HUES48 (cell line): ENCODE data around the gene SPDYE4.

Experiments used
- H3K27ac ChIP-seq: one replicate; pipeline ENCODE4 v1.7.0; 2013; ENCODE audit warnings: low read depth, low read length, inconsistent platforms
- H3K27me3 ChIP-seq: 2 replicates; pipeline ENCODE4 v1.6.1; 2013; ENCODE audit warnings: mild to moderate bottlenecking, low read length; ENCODE audit not compliant: control insufficient read depth, insufficient read depth
- H3K36me3 ChIP-seq: 2 replicates; pipeline ENCODE4 v1.6.1; 2013; ENCODE audit warnings: low read length; ENCODE audit not compliant: control insufficient read depth, insufficient read depth
- H3K4me1 ChIP-seq: 2 replicates; pipeline ENCODE4 v1.6.1; 2013; ENCODE audit warnings: mild to moderate bottlenecking, low read length; ENCODE audit not compliant: control insufficient read depth, insufficient read depth
- H3K4me3 ChIP-seq: 2 replicates; pipeline ENCODE4 v1.5.1; 2013; ENCODE audit warnings: mild to moderate bottlenecking, low read depth, low read length
- H3K9ac ChIP-seq: 2 replicates; pipeline ENCODE4 v1.6.1; 2013; ENCODE audit warnings: mild to moderate bottlenecking, low read depth, low read length, moderate library complexity
- H3K9me3 ChIP-seq: 2 replicates; pipeline ENCODE4 v1.6.1; 2013; ENCODE audit warnings: low read length; ENCODE audit not compliant: control insufficient read depth, insufficient read depth

SPDYE4 gene

DNA sequence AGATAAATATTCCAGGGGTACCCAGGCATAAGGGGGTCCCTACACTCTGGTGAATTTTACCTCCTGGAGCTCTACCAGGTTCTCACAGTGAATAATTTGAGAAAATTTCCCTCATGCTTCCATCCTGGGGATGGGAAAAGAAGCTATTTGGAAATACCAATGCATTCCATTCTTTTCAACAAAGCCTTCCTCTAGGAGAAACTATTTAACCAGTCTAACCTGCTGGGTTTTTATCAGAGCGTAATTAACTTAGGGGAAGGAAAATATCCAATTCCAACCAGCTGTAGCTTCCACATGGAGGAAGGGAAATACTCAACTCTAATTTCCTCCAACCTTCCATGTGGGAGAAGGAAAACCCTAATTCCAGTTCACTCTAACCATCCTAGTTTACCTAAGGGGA is 23.8 kb upstream of the SPDYE4 start:
- Histone ChIP-seq H3K9me3 (no peaks in the 10 kb centered on the region), H3K27me3 (no peaks in the 10 kb centered on the region), H3K4me1 (peaks cover 5% of the 10 kb centered on the region; the same call in 1 of the 2 replicates), H3K27ac (no peak overlapping the region), H3K36me3 (no peaks in the 10 kb centered on the region), H3K9ac (no peak overlapping the region), H3K4me3 (no peak overlapping the region)

DNA sequence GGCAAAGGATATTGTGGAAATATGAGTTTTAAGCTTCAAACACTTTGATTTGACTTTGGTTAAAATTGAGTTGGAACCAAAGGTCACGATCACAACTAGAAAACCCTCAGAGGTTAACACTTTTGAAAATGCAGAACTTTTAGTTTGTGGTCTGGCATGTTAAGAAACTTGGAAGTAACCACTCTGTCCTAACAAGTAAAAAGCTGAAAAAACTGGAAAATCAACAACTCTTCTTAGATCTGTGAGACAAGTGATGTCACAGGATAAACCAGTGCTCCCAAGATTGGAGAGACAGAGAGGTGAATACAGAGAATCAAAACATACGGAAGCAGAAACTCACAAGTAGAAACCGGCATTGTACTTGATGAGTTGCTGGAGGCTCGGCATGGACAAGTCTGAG is 23.4 kb upstream of the SPDYE4 start:
- Histone ChIP-seq H3K9ac (no peak overlapping the region), H3K27ac (no peak overlapping the region), H3K9me3 (no peaks in the 10 kb centered on the region), H3K36me3 (no peaks in the 10 kb centered on the region), H3K27me3 (no peaks in the 10 kb centered on the region), H3K4me1 (peaks cover 5% of the 10 kb centered on the region; the same call in 1 of the 2 replicates), H3K4me3 (no peak overlapping the region)

DNA sequence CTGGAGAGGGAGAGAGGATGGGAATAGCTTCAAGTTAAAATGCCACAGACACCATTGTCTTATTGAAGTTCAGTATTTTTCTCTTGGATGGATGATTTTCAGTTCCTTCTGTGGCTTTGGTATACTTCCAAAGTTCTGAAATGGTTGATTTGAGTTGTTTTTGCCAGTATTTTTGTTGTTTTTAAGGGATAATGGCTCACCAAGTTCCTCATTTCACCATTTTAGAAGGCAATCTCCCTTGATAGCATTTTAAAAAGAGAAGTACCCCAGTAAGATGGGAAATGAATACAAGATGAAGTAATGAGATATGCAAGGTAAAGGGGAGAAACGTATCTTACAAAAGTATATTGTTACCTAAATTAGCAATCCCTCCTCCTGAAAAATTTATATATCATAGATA is 18.5 kb upstream of the SPDYE4 start:
- H3K9me3 ChIP-seq: no peaks in the 10 kb centered on the region
- H3K9ac ChIP-seq: no peak overlapping the region
- no peak overlapping the region for H3K4me3 ChIP-seq
- H3K36me3 ChIP-seq: no peaks in the 10 kb centered on the region
- H3K27ac ChIP-seq: no peak overlapping the region
- H3K27me3 ChIP-seq: no peaks in the 10 kb centered on the region
- 0 out of 2 replicates have a peak, but pooled peaks cover under 1% of the 10 kb centered on the region for H3K4me1 ChIP-seq

GRCh38 chr17:8776248-8776647 is 17.9 kb upstream of the SPDYE4 start:
- no peaks in the 10 kb centered on the region for H3K36me3 ChIP-seq
- no peaks in the 10 kb centered on the region for H3K4me1 ChIP-seq
- no peak overlapping the region for H3K9ac ChIP-seq
- H3K4me3 ChIP-seq: no peak overlapping the region
- no peaks in the 10 kb centered on the region for H3K27me3 ChIP-seq
- H3K27ac ChIP-seq: no peak overlapping the region
- H3K9me3 ChIP-seq: no peaks in the 10 kb centered on the region

DNA sequence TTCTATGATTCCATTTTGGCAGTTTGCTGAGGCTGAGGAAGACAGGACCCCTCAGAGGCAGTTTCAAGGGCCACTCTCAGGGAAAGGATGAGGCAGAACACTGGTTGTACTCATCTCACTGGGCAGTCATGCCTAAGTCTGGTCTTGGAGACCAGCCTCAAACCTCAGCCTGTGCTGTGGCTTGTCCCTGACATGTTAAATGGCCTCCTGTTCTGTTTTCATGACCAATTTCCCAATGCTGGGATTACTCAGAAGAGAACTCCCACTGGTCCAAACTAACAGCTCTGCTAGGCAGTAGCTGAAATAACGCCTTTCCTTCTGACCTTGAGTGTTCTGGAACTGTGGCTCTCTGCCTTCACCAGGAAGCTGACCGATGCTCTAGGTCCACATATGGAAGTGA is 8.4 kb upstream of the SPDYE4 start:
- Histone ChIP-seq H3K27me3 (no peaks in the 10 kb centered on the region), H3K4me3 (no peak overlapping the region)

DNA sequence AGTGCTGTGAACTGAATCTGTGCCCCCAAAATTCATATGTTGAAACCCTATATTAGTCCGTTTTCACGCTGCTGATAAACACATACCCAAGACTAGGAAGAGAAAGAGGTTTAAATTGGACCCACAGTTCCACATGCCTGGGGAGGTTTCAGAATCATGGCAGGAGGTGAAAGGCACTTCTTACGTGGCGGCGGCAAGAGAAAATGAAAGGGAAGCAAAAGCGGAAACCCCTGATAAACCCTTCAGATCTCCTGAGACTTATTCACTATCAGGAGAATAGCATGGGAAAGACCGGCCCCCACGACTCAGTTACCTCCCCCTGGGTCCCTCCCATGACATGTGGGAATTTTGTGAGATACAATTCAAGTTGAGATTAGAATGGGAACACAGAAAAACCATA is 3.7 kb upstream of the SPDYE4 start:
- no peak overlapping the region for H3K4me3 ChIP-seq
- H3K36me3 ChIP-seq: no peaks in the 10 kb centered on the region
- no peak overlapping the region for H3K27ac ChIP-seq
- H3K4me1 ChIP-seq: no peaks in the 10 kb centered on the region
- H3K27me3 ChIP-seq: no peaks in the 10 kb centered on the region
- H3K9ac ChIP-seq: no peak overlapping the region
- 0 out of 2 replicates have a peak, but pooled peaks cover 2% of the 10 kb centered on the region for H3K9me3 ChIP-seq

More for the DNA sequence above, 8.4 kb upstream of the SPDYE4 start:
- peaks cover 4% of the 10 kb centered on the region; the same call in 1 of the 2 replicates for H3K4me1 ChIP-seq
- 0 out of 2 replicates have a peak, but pooled peaks cover 2% of the 10 kb centered on the region for H3K9me3 ChIP-seq
- no peak overlapping the region for H3K9ac ChIP-seq
- no peaks in the 10 kb centered on the region for H3K36me3 ChIP-seq
- H3K27ac ChIP-seq: no peak overlapping the region

DNA sequence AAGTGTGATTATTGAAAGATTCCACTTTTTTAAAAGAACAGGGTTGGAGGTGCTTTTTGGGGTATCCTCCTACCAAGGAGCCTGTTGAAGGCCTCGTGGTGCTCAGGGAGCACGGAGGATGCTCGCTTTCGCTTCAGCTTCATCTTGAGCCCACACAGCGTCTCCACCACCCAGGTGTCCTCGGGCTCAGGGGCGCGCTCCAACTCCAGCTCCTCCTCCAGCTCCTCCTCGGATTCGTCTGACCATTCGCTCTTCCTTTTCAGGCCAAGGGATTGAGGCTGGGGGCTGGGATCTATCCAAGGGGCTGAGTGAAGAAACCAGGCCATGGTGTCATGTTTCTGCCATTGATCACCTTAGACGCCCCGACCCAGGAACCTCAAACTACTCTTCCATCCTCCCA is 1.2 kb downstream of the SPDYE4 start:
- H3K27ac ChIP-seq: no peak overlapping the region
- H3K4me3 ChIP-seq: no peak overlapping the region
- H3K9me3 ChIP-seq: 0 out of 2 replicates have a peak, but pooled peaks cover 2% of the 10 kb centered on the region
- H3K27me3 ChIP-seq: no peaks in the 10 kb centered on the region
- H3K9ac ChIP-seq: no peak overlapping the region
- H3K36me3 ChIP-seq: no peaks in the 10 kb centered on the region
- no peaks in the 10 kb centered on the region for H3K4me1 ChIP-seq

DNA sequence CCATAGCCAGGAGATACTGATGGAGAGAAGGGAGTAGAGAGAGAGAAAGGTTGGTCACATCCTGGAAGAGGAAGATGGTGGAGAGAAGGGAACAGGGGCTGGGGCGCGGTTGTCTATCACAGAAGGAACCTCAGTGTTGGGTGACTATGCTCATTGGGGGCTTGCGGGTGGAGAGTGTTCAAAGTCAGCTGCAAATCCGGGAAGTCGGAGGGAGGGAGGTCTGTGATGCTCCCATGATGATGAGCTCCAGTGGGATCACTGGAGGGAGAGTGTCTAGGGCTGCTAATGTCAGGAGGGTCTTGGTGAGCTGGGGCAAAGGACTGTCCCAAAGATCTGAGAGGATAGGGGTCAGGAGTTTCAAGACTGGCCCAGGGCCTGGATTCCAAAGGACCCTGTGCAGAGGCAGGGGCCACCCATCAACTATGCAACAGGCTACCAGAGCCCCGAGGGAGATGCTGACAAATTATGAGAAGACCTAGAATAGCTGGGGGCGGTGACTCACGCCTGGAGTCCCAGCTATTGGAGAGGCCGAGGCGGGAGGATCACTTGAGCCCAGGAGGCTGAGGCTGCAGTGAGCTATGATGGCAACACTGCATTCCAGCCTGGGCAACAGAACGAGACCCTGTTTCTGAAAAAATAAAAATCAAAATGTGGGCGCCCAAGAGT is 2.6 kb downstream of the SPDYE4 start:
- Histone ChIP-seq H3K27ac (no peak overlapping the region), H3K27me3 (no peaks in the 10 kb centered on the region)

DNA sequence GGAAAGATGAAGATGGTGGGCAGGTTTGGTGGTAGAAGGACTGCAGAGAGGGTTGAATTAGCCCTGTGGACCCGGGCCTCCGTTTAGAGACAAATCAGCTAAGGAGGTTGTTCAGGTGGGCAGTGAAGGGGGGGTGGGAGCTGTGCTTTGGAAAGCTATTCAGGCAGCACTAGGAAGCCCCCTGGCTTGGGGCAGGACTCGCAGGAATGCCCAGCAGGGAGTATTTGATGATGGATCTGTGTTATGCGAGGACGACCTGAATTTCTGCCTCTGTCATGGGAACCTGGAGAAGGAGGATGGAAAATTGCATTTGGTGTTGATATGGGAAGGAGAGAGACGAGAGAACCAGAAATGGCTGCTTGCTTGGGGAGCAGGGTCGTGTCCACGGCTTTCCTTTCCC is 3.5 kb downstream of the SPDYE4 start:
- no peaks in the 10 kb centered on the region for H3K36me3 ChIP-seq
- no peak overlapping the region for H3K27ac ChIP-seq
- no peak overlapping the region for H3K4me3 ChIP-seq
- no peaks in the 10 kb centered on the region for H3K4me1 ChIP-seq
- no peaks in the 10 kb centered on the region for H3K9me3 ChIP-seq
- no peaks in the 10 kb centered on the region for H3K27me3 ChIP-seq
- H3K9ac ChIP-seq: no peak overlapping the region

More for the DNA sequence above, 2.6 kb downstream of the SPDYE4 start:
- no peak overlapping the region for H3K4me3 ChIP-seq
- no peaks in the 10 kb centered on the region for H3K9me3 ChIP-seq
- no peaks in the 10 kb centered on the region for H3K36me3 ChIP-seq
- H3K9ac ChIP-seq: no peak overlapping the region
- no peaks in the 10 kb centered on the region for H3K4me1 ChIP-seq

DNA sequence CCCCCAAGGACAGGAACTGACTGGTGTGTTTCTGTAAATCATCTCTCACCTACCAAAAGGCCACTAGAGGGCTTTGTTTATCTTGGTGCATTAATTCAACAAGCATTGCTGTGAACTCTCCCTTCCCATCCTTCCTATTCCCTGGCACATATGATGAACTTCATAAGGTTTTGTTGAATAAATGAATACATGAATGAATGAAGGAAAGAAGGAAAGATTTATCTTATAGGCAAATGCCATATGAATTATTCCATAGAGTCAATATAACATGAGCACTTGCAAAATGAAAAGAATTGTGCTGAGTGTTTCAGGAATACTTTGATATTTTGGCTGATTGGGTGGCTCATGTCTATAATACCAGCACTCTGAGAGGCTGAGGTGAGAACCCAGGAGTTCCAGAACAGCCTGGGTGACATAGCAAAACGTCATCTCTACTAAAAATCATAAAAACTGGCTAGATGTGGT is 4.3 kb downstream of the SPDYE4 start:
- Histone ChIP-seq H3K4me1 (no peaks in the 10 kb centered on the region), H3K27me3 (no peaks in the 10 kb centered on the region), H3K4me3 (no peak overlapping the region), H3K27ac (no peak overlapping the region), H3K9me3 (no peaks in the 10 kb centered on the region), H3K9ac (no peak overlapping the region), H3K36me3 (no peaks in the 10 kb centered on the region)

DNA sequence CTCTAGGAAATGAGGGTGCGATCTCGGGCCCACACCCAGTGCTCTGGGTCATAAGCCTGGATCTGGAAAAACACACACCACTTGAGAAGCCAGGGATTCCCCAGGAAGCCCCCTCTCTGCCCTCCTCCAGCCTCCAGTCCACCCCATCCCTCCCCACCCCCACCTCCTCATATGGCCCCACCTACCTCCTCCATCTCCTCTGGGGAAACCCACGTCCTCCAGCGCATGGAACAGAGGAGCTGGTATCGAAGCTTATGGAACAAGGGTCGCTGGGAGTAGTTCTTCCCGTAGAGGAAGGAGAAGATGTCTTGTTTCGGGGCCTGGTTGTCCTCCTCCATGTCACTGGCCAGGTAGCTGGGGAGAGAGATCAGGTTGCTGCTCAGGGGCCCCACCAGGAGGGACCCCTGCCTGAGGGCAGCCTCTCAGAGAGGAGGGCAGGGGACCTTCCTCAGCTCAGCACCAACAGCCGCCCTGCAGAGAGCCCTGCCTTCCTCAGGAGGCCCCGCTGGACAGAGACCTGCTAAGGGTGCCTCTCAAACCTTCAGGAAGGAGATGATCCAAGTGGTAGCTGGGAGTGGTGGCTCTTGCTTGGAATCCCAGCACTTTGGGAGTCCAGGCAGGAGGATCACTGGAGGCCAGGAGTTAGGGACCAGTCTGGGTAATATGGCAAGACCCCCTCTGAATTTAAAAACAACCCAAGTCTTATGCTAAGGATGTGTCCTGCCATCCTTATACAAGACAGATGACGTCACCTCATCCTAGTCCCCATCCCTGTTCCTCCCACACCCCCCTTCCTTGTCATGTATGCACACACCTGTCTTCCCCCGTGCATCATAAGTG is 5.0 kb downstream of the SPDYE4 start:
- H3K9me3 ChIP-seq: no peaks in the 10 kb centered on the region
- H3K4me3 ChIP-seq: no peak overlapping the region
- H3K27me3 ChIP-seq: no peaks in the 10 kb centered on the region
- no peaks in the 10 kb centered on the region for H3K4me1 ChIP-seq
- no peak overlapping the region for H3K27ac ChIP-seq
- no peaks in the 10 kb centered on the region for H3K36me3 ChIP-seq
- no peak overlapping the region for H3K9ac ChIP-seq
